Measurements from ENCODE around the gene ADAMTS19.

- TF ChIP-seq CTCF (IDR thresholded peaks at IDR 0.05) (no peak), POLR2A (IDR thresholded peaks at IDR 0.05) (no peak)
Observed at GRCh38 chr5:129631961-129632360, 171.9 kb downstream of the ADAMTS19 start.
